ENCODE measurements around the gene DEAF1.

Gene DEAF1

DNA sequence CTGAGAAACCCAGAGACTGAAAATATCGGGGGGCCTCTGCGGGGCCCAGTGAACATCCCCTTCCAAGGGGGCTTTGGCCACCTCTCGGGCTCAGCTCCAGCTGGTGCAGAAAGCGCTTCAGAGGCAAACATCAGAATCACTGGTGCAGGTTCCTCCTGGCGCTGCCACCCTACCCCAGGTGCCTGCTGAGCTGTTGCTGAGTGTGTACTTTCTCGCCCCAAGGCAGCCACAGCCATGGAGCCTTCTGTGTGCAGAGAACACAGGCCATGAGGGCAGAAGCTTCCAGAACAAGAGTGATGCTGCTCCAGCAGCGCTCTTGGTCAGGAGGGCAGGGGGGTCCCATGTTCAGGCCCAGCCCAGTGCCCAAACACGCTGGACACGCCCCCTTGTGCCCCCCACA lies 51.7 kb downstream of the DEAF1 start:
- DNase-seq (ENCODE audit: low read depth), result no peak

DNA sequence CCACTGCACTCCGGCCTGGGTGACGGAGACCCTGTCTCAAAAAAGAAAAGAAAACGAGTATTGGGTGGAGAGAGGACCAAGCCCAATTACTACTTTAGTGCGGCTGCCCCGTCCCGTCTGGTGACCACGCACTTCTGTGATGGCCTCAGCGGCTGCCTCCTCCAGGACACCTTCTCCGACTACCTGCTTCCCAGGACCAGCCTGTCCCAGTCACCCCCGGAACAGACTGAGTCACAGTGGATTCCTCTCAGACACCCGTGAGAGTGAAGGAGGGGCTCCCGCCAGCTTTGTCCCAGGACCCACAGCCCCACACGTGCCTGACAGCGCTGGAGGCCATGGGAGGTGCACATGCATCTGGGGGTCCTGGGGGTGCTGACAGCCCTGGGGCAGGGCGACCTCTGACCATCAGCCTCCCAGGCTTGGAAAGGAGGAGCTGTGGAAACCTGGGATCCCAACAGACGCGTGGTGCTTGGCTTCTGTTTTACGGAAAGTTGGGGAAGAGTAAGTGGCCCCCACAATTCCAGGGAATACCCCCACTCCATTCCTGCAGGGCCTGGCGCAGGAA lies 53.1 kb downstream of the DEAF1 start:
- DNase-seq (ENCODE audit: low read depth), result no peak

DNA sequence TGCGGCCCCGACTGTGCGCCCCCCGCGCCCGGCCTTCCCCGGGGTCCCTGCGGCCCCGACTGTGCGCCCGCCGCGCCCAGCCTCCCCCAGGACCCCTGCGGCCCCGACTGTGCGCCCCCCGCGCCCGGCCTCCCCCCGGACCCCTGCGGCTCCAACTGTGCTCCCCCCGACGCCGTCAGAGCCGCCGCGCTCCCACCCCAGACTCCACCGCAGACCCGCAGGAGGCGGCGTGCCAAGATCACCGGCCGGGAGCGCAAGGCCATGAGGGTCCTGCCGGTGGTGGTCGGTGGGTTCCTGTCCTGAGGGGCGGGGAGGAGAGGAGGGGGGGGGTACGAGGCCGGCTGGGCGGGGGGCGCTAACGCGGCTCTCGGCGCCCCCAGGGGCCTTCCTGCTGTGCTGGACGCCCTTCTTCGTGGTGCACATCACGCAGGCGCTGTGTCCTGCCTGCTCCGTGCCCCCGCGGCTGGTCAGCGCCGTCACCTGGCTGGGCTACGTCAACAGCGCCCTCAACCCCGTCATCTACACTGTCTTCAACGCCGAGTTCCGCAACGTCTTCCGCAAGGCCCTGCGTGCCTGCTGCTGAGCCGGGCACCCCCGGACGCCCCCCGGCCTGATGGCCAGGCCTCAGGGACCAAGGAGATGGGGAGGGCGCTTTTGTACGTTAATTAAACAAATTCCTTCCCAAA lies 54.9 kb downstream of the DEAF1 start:
- no peak for DNase-seq (ENCODE audit: low read depth)

DNA sequence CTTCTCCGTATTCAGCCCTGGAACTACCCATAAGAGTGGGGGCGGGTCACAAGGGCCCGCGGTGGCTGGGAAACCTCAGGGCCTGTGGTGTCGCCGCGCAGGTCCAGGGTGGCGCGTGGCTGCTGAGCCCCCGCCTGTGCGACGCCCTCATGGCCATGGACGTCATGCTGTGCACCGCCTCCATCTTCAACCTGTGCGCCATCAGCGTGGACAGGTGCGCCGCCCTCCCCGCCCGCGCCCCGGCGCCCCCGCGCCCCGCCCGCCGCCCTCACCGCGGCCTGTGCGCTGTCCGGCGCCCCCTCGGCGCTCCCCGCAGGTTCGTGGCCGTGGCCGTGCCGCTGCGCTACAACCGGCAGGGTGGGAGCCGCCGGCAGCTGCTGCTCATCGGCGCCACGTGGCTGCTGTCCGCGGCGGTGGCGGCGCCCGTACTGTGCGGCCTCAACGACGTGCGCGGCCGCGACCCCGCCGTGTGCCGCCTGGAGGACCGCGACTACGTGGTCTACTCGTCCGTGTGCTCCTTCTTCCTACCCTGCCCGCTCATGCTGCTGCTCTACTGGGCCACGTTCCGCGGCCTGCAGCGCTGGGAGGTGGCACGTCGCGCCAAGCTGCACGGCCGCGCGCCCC lies 55.6 kb downstream of the DEAF1 start:
- no peak for DNase-seq (ENCODE audit: low read depth)

DNA sequence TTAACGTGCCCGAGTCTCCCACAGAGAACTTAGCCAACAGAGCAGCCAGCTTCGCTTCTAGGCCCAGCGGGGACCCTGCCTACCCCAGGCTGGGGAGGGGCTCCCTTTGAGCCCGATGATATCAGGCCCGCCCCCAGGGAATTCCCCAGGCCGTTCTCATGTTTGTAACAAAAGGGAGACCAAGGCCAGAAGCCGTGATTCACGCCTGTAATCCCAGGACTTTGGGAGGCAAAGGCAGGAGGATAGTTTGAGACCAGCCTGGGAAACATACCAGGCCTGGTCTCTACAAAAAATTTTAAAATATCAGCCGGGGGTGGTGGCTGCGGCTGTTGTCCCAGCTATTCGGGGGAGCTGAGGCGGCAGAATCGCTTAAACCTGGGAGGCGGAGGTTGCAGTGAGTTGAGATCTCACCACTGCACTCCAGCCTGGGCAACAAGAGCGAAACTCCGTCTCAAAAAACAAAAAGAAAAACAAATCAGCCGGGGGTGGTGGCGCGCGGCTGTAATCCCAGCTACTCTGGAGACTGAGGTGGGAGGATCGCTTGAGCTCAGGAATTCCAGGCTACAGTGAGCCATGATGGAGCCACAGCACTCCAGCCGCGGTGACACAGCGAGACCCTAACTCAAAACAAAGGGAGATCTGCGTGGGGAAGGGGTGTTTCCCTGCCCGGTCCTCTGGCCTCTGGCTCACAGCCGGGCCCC lies 56.2 kb downstream of the DEAF1 start:
- DNase-seq (ENCODE audit: low read depth), result no peak

DNA sequence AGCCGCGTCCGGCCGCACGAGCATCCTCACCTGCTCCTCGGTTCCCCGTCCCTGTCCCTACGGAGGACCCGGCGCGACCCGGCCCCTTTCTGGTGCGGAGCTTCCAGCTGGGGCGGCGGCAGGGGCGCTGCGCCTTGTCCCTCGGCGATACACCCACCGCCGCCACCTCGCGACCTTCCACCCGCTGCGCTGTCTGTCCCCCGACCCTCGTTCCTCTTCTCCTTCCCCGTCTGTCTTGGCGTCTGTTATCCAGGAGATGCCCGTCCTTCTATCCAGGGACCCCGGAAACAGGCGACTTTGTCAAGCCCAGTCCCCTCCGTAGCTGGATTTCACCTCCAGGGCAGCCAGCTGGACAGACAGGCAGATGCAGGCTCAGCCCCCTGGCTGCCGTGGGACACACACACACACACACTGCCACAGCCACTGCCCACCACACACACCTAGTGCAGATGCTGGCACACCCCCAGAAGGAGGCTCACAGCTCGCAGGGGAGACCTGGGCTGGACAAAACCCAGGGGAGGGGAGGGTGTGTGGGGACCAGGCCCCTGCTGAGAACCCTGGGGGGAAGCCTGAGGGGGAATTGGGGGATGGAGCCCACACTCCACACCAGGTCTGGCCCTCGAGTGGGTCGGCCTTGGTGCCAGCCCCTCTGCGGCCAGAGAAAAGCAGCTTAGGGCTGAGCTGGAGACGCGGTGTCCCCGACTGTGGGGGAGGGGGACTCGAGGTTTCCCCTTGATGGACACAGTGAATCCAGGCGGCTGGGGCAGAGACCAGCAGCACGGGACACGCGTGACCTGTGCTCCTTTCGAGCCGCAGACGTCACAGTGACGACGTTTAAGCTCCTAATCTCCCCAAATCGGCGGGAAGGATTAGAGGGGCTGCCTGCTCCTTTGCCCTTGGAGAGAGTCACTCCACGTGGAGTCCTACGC lies 57.2 kb downstream of the DEAF1 start:
- DNase-seq (ENCODE audit: low read depth), result no peak

DNA sequence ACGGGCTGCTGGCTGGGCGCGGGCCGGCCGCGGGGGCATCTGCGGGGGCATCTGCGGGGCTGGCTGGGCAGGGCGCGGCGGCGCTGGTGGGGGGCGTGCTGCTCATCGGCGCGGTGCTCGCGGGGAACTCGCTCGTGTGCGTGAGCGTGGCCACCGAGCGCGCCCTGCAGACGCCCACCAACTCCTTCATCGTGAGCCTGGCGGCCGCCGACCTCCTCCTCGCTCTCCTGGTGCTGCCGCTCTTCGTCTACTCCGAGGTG lies 57.8 kb downstream of the DEAF1 start:
- DNase-seq (ENCODE audit: low read depth), result no peak

DNA sequence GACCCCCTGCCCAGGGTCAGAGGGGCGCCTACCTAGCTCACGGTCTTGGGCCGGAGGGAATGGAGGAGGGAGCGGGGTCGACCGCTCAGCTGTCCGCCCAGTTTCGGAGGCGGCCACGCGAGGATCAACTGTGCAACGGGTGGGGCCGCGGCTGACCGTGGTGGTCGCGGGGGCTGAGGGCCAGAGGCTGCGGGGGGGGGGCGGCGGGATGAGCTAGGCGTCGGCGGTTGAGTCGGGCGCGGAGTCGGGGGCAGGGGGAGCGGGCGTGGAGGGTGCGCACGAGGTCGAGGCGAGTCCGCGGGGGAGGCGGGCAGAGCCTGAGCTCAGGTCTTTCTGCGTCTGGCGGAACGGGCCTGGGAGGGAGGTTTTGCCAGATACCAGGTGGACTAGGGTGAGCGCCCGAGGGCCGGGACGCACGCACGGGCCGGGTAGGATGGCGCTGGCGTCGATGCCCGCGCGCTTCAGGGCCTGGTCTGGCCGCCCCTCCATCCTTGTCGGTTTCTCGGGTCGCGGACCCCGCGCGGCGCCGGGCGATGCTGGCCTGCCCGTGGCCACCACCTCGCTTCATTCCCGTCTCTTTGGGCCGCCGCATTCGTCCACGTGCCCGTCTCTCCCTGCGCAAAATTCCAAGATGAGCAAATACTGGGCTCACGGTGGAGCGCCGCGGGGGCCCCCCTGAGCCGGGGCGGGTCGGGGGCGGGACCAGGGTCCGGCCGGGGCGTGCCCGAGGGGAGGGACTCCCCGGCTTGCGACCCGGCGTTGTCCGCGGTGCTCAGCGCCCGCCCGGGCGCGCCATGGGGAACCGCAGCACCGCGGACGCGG lies 58.3 kb downstream of the DEAF1 start, which contains the start of gene DRD4:
Gene DRD4 (plus strand): TSS at position 759 of the 822 bp plus-strand sequence. CDS start 36 bp downstream, at position 795.
- no peak for DNase-seq (ENCODE audit: low read depth)

DNA sequence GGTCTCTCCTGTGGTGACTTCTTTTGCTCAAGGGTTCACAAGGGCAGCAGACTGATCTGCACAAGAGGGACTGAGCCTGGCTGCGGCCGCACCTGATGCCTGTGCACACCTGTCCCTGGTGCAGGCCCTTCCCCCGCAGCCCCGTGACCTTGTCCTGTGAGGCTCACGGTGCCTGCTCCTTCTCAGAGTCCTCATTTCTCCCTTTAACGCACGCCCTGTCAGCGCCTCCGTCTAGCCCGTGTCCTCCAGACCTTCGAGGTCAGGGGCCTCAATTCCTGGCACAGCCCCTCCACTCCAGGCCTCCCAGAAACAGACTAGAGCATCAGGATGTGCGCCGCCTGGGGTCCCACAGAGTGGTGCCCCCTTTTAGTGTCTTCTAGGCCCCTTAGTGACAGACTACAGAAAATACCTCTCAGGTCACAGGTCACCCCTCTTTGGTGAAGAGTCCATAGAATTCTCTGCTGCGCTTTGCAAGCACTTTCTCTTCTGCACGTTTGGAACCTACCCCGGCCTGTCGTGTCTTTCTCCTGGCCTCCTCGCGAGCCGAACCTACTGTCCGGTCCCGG lies 59.0 kb downstream of the DEAF1 start:
- DNase-seq (ENCODE audit: low read depth), result no peak

DNA sequence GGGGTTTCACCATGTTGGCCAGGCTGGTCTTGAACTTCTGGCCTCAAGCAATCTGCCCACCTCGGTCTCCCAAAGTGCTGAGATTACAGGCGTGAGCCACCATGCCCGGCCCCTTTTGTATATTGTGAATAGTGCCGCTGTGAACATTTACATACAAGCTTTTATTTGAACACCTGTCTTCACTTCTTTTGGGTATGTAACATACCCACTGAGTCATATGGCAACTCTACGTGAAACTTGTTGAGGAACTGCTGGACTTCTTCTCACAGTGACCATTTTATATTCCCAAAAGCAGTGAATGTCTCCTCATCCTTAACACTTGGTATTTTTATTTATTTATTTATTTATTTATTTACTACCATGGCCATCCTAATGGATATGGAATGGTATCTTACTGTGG lies 64.2 kb downstream of the DEAF1 start:
- DNase-seq (ENCODE audit: low read depth), result no peak

DNA sequence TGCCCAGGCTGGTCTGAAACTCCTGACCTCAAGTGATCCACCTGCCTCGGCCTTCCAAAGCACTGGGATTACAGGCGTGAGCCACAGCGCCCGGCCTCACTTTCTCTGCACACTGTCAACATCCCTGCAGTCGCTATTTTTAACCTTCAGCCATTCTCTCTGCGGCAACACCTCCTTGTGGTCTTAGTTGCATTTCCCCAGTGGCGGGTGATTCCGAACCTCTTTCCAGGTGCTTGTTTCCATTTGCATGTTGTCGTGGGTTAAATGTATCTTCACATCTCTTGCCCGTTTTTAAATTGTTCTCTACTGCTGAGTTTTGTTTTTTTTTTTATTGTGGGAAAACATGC lies 65.8 kb downstream of the DEAF1 start:
- DNase-seq (ENCODE audit: low read depth), result no peak

DNA sequence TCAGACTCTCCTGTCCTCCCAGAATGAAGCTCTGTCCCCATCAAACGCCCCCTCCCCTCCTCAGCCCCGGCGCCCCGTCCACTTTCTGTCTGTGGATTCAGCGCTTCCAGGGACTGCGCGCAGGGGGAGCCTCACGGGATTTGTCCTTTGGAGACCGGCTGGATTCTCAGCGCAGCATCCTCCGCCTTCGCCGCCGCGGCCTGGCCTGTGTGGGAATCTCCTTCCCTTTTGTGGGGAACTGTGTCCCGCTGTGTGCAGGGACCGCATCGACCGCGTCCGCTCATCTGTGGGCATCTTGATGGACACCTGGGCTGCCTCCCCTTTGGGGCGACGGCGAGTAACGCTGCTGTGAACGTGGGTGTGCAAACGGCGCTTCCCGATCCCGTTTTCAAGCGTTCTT lies 67.0 kb downstream of the DEAF1 start:
- DNase-seq (ENCODE audit: low read depth), result no peak

DNA sequence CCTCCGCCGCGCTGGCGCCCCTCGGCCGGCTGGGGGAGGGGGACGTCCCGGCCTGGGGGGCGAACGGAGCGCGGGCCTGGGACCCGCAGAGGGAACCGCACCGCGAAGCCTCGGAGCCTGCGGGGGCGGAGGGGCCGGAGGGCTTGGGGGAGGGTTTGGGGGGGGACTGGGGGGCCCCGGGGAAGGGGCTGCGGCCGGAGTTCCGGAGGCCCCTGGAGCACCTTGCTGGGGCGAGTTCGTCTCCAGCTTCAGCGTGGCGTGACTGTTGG lies 67.8 kb downstream of the DEAF1 start:
- no peak for DNase-seq (ENCODE audit: low read depth)

DNA sequence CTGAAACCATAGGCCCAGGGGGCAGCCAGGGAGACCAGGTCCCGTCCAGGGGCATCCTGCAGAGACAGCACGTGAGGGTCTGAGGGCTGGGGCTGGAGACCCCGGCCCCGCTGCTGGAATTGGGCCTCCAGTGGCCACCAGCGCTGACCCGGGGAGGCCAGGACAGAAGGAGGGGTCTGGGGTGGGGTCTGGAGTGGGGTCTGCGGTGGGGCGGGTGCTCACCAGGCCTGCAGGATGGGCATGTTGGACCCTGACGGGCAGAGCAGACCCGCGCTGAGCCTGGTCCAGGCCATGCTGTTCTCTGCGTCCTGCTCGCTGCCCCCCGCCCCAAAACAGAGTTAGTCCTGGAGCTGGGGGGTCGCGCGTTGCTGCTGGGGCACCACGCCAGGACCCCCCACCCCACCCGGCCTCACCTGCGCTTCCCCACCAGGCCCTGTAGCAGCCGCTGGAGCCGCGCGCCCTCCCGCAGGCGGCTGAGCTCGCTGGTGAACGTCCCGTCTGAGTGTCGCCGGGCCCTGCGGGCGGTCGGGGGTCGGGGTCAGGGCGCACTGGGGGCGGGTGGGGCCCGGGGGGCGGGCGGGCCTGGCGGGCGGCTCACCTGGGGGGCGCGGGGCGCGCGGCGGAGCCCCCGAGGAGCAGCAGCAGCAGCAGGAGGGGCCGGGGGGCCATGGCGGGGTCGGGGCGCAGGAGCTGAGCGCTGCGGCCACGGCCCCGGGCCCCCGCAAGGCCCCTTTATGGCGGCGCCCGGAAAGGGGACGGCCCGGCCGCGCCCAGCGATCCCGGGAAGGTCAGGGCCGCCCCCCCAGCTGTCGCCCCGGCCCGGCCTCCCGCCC lies 68.3 kb downstream of the DEAF1 start, which contains the start of gene SCT:
Gene SCT (minus strand): TSS at position 707 of the 833 bp plus-strand sequence. CDS start 38 bp downstream, at position 669.
- DNase-seq (ENCODE audit: low read depth), result no peak

DNA sequence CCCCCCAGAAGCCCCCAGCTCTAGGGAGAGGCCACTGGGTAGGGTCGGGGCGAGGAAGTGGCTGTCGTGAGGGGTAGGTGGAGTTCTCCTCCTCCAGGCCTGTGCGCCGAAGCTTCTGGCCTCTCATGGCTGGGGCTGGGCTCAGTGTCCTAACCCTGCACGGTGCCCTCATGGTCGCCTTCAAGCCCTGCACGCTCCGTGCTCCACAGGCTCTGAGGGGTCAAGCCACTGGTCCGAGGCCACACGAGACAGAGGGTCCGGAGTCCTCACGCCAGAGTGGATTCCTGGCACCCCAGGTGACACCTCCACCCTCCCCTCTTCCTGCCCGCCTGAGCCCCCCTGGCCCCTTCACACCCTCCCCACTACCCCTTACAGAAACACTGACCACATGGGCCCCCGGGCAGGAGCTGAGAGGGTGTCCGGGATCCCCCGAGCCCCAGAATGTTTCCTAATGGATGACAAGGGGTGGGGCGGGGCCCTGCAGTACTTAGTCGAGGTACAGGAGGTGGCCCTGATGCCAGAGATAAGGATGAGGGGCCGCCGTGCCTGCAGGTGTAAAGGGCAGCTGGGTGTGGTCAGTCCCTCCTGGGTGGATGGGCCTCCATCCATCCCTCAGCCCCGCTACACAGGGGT lies 69.3 kb downstream of the DEAF1 start:
- DNase-seq (ENCODE audit: low read depth), result no peak

DNA sequence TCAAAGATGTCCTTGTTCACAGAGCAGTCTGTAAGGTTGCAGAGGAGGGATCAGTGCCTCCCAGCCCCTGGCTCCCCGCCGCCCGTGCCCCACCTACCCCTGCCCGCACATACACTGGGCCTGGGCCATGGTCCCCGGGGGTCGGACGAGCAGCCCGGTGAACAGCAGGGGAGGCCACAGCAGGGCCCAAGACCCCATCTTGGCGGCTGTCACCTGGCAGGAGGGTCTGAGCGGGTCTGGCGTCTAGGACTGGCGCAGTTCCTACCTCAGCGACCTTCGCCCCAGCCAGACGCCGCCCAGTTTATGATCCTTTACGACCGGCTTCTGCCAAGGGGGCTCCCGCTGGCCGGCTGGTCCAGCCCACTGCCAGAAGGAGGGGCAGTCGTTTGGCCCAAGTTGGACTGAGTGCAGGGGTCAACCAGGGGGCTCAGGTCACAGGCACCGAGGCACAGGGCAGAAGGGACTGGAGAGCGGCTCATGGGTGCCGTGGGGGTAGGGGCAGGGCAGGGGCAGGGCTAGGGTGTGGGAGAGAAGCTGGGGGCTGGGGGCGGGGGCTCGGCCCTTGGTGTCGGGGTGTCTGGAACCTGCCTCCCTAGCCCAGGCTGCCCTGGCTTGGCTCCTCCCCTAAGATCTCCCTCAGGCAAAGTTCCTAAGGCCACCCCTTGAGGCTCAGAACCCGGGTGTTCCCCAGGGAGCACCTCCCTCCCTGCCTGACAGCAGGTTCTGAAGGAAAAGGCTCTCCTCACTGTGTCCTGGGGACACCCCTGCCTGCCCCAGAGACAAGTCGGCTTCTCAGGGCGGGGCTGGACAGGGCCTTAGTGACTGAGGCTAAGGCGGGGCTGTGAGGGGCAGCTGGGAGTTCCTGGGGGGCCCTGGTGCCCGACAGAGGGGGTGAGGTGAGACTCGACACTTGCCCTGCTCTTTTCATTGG lies 70.1 kb downstream of the DEAF1 start, which contains the start of gene CDHR5:
Gene CDHR5 (minus strand): TSS at position 251 of the 931 bp plus-strand sequence. CDS start 53 bp downstream, at position 198.
- no peak for DNase-seq (ENCODE audit: low read depth)

DNA sequence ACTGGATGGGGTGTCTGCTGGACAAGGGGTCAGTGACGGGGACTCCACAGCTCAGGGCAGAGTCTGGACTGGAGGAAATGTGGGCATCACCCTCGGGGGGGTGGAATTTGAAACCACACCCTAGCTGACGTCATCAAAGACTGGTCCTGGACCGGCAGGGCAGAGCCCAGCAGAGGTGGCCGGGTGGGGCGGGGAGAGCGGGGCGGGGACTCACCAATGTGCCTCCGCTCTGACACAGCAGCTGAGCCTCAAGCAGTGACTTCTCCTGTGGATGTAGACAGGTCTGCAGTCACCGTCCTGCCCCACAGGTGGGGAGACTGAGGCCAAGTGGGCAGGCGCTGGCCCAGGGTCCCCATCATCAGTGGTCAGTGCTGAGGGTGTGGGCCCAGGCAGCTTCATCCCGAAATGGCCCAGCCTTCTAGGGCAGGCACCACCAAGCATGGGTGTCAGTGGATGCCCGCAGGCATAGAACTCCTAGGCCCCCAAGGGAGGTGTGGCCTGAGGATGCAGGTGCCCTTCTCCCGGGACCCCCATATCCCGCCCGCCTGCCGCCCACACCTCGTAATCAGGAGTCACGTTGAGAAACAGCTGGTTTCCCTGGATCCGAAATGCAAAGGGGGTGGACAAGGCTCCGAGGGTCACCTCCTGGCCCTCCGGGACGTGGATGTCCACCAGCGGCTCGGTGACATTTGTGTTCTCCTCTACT lies 70.9 kb downstream of the DEAF1 start:
- DNase-seq (ENCODE audit: low read depth), result no peak

DNA sequence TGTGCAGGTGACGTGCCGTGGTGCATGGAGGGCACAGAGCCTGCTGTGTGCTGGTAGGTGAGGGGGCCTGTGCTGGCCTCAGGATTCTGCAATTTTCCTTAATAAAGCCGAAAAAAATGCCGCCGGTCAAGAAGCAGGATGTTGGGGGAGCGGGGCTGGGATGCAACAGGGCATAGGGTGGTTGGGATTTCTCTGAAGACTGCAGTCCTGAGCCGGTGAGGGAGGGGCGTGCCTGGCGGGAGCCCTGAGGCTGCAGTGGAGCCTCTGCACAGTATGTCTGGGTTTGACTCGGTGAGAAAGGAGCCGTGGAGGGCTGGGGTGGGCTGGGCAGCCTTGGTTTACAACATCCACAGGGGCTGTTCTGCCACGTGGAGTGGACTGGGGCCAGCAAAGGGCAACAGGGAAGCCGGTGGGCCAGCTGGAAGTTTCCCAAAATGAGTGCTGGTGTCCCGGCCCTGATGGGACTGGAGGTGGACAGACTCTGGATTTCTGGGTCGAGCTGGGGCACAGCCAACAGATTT lies 71.6 kb downstream of the DEAF1 start:
- DNase-seq (ENCODE audit: low read depth), result no peak

All from HS-5 (cell line).